NCI-H2029 (cell line): ENCODE data around the gene OR6C65.
"Not testable (repeated sequence)": the region's sequence is repeated elsewhere in the genome, so short reads cannot be mapped to it uniquely, and the experiment has no call there.

Source experiments
- DNase-seq: peaks from one replicate; lab custom pipeline; 2025; lab: John Stamatoyannopoulos, UW

The OR6C65 gene

GRCh38 chr12:55400229-55400628, at the start of gene OR6C65:
TSS of gene OR6C65 (plus strand) at chr12:55400529. CDS start at chr12:55400529, 0 bp downstream.
- DNase-seq: no peak

- DNase-seq: not testable (repeated sequence)
These were observed 45.0 kb upstream of the OR6C65 start for GRCh38 chr12:55355338-55355737.

GRCh38 chr12:55362675-55363074, 37.7 kb upstream of the OR6C65 start, which contains the start of gene OR6C75:
TSS of gene OR6C75 (plus strand) at chr12:55362975. CDS start at chr12:55365111, 2,136 bp downstream.
- DNase-seq: no peak

GRCh38 chr12:55365086-55365485, 35.2 kb upstream of the OR6C65 start:
- DNase-seq: no peak

GRCh38 chr12:55372521-55372920, 27.8 kb upstream of the OR6C65 start:
- no peak for DNase-seq

- DNase-seq: no peak
These were observed 14.4 kb upstream of the OR6C65 start for GRCh38 chr12:55385891-55386290.

- DNase-seq: no peak
These were observed 8.1 kb upstream of the OR6C65 start for GRCh38 chr12:55392032-55392795.

GRCh38 chr12:55396326-55396725, 4.0 kb upstream of the OR6C65 start:
- DNase-seq: no peak

GRCh38 chr12:55407866-55408265, 7.5 kb downstream of the OR6C65 start:
- no peak for DNase-seq

GRCh38 chr12:55409133-55409532, 8.8 kb downstream of the OR6C65 start:
- not testable (repeated sequence) for DNase-seq

GRCh38 chr12:55412138-55412537, 11.8 kb downstream of the OR6C65 start:
- DNase-seq: not testable (repeated sequence)

GRCh38 chr12:55413498-55414388, 13.4 kb downstream of the OR6C65 start:
- not testable (repeated sequence) for DNase-seq

- DNase-seq: not testable (repeated sequence)
These were observed 14.1 kb downstream of the OR6C65 start for GRCh38 chr12:55414396-55414823.

GRCh38 chr12:55414889-55415288, 14.6 kb downstream of the OR6C65 start:
- DNase-seq: not testable (repeated sequence)

GRCh38 chr12:55416961-55417360, 16.6 kb downstream of the OR6C65 start:
- no peak for DNase-seq

- DNase-seq: no peak
These were observed 20.1 kb downstream of the OR6C65 start for GRCh38 chr12:55420307-55420962.

GRCh38 chr12:55425954-55426353, 25.6 kb downstream of the OR6C65 start, which contains the start of gene OR6C76:
TSS of gene OR6C76 (plus strand) at chr12:55426254. CDS start at chr12:55426254, 0 bp downstream.
- no peak for DNase-seq

GRCh38 chr12:55428331-55429243, 28.3 kb downstream of the OR6C65 start:
- no peak for DNase-seq

- DNase-seq: not testable (repeated sequence)
These were observed 40.9 kb downstream of the OR6C65 start for GRCh38 chr12:55441233-55441632.

GRCh38 chr12:55443776-55444175, 43.4 kb downstream of the OR6C65 start, which contains the start of gene OR6C2:
TSS of gene OR6C2 (plus strand) at chr12:55444076. CDS start at chr12:55452214, 8,138 bp downstream.
- DNase-seq: no peak

GRCh38 chr12:55445357-55445756, 45.0 kb downstream of the OR6C65 start:
- DNase-seq: no peak
